Fibroblast of pulmonary artery (primary cell): Measurements from ENCODE around the gene PTPRCAP.

ENCODE experiments used
- DNase-seq: peaks from one replicate; pipeline ENCODE4 v3.0.0-alpha.2; 2010; ENCODE audit warnings: low read depth
- H3K4me3 ChIP-seq: replicated peaks from 2 replicates; pipeline ENCODE4 v1.5.1; 2011; ENCODE audit warnings: low read depth, mild to moderate bottlenecking, control low read depth, low read length, moderate library complexity
- TF ChIP-seq, protein P1 (sequence below): IDR thresholded peaks from 2 replicates; pipeline ENCODE4 v1.5.1; 2011; ENCODE audit warnings: mild to moderate bottlenecking, control low read depth, low read length, inconsistent platforms; ENCODE audit errors: missing control alignments

Gene PTPRCAP

DNA sequence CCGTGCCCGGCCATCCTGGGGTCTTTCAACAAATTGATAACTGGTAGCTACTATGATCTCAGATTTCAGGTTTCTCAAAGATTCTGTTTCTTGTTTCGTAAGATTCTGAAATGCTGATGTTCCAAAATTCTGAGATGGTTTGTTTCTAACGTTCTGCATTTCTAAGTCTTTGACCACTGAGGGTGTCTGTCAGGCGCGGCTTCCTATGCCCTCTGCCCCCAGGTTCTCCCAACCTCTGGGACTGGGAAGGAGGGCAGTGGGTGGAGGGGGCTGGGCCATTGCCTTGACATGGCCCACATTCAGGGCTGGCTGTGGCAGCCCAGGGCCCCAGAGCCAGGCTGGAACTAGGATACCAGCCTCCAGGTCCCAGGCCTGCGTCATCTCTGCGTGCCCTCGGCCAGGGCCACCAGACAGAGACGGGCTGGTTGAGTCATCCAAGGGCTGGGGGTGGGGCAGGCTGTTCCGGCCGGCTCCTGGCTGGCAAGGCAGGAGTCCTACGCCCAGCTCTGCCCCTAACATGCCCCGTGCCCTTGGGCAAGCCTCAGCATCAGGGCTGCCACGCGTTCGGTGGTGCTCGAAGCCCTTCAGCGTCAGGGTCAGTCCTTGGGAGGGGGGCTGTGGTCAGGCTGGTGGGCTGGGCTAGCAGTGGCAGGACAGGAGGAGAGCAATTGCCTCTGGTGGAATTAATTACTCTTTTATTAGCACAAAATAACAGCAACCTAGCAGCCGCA, 26.4 kb upstream of the PTPRCAP start:
- TF ChIP-seq, protein P1, sequence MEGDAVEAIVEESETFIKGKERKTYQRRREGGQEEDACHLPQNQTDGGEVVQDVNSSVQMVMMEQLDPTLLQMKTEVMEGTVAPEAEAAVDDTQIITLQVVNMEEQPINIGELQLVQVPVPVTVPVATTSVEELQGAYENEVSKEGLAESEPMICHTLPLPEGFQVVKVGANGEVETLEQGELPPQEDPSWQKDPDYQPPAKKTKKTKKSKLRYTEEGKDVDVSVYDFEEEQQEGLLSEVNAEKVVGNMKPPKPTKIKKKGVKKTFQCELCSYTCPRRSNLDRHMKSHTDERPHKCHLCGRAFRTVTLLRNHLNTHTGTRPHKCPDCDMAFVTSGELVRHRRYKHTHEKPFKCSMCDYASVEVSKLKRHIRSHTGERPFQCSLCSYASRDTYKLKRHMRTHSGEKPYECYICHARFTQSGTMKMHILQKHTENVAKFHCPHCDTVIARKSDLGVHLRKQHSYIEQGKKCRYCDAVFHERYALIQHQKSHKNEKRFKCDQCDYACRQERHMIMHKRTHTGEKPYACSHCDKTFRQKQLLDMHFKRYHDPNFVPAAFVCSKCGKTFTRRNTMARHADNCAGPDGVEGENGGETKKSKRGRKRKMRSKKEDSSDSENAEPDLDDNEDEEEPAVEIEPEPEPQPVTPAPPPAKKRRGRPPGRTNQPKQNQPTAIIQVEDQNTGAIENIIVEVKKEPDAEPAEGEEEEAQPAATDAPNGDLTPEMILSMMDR, result no peak

DNA sequence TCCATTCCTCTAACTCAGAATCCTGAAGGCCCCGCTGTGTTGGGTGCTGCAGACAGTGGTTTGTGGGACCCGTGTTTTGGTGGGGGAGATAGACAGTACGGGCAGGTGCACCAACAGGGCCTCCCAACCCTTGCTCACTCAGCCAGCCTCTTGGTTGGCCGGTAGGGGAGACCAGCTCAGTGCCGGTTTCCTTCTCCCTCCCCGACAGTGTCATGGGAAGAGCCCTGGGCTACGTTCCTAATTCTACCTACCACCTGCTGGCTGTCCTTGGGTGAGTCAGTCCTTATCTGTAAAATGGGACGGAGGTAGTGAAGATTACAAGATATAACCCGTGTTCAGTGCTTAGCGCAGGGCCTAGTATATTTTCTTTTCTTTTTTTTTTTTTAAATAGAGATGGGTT, 25.7 kb upstream of the PTPRCAP start:
- no peak for DNase-seq
- TF ChIP-seq, protein P1, result no peak
- no peak overlapping the region for H3K4me3 ChIP-seq

More for the DNA sequence above, 26.4 kb upstream of the PTPRCAP start:
- no peak for DNase-seq
- no peak overlapping the region for H3K4me3 ChIP-seq

DNA sequence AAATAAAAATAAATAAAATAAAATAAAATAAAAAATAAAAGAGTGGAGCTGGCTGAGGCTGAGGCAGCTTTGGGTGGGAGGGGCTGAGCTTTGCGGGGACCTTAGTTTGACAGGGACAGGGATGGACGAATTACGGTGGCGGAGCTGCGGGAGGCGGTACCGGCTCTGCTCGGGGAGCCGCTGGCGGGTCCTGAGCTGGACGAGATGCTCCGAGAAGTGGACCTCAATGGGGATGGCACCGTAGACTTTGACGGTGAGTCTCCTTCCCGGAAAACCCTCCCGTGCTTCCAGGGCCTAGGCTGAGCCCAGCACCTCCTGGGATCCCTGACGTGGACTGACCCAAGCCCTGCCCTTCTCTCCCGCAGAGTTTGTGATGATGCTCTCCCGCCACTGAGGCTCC, 20.8 kb upstream of the PTPRCAP start:
- DNase-seq, result no peak
- H3K4me3 ChIP-seq, result no peak overlapping the region
- TF ChIP-seq, protein P1, result no peak

DNA sequence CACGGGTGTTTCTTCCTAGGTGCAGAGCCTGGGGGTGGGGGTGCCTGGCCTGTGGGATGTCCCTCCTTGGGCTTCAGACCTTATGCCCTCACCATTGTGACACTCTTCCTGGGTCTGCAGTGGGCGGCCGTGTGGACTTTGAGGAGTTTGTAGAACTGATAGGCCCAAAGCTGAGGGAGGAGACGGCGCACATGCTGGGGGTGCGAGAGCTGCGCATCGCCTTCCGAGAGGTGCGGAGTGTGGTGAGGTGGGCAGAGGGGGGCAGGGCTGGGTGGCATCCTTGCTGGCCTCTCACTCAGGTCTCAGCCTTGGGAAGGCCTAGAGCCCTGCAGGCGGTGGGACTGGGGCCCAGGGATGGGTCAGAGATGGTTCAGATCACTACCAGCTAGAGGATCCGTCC, 20.0 kb upstream of the PTPRCAP start:
- TF ChIP-seq, protein P1, result no peak
- no peak for DNase-seq
- H3K4me3 ChIP-seq, result no peak overlapping the region

DNA sequence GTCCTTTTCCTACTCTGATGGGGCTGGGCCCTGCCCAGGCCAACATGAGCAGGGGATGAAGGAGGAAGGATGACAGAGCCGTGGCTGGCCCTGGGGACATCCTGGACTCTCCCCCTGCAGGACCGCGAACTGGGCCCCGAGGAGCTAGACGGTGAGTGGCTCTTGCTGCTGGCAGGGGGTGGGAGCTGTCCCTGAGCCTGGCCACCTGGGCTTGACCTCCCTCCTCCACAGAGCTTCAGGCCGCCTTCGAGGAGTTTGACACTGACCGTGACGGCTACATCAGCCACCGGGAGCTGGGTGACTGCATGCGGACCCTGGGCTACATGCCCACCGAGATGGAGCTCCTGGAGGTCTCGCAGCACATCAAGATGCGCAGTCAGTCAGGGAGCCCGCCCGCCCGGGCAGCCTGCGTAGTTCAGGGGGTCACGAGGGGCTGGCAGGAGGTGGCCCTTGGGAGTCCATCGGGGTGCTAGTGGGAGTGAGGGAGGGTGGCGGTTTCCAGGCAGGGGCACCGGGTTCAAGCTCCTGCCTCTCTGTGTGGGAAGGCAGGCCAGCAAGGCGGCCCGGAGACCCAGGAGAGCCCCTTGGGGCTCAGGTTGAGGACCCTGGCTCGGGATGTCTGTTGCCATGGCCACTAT, 18.7 kb upstream of the PTPRCAP start:
- no peak for DNase-seq
- H3K4me3 ChIP-seq, result no peak overlapping the region
- TF ChIP-seq, protein P1, result no peak

DNA sequence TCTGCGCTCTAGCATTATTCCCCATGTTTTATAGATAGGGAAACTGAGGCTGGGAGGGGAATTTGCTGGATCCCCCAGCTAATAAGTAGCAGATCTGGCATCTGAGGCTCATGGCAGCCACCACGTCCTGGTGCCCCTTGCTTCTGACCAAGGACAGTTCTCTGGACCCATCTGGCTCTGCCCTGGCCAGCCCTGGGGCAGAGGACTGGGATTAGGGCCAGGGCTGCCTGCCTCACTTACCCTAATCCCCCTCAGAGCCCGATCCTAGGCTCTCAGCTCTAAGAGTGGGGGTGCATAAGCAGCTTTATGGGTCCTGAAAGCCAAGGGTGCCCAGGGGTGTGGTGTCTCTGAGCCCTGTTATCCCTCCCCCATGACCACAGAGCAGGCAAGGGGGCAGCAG, 17.6 kb upstream of the PTPRCAP start, which contains the start of gene CABP4:
Gene CABP4, plus strand, starts transcription at position 301 of the 400 bp plus-strand sequence. Its CDS starts 70 bp downstream, at position 371.
- TF ChIP-seq, protein P1, result no peak
- H3K4me3 ChIP-seq, result no peak within 1 kb of the TSS
- DNase-seq, result no peak
